Kidney (tissue), 14 donors: ENCODE data around the gene NEK9. TPM values are rescaled to one million over a fixed set of nuclear protein-coding genes. Genes with fewer than 3 reads are reported as not detected.

ENCODE experiments used
- DNase-seq, 5 donors: peaks; one replicate each; pipeline ENCODE4 v3.0.0-alpha.2; 2013 to 2020
- FAIRE-seq: peaks from 2 replicates; lab custom pipeline; 2012; peaks lifted over from hg19 to GRCh38; lab: Jason Lieb, UNC
- H3K27ac ChIP-seq, 2 donors: one replicate each; pipeline ENCODE4 v1.7.0; 2013; ENCODE audit warnings: low read depth in 2 of 2, low read length in 2 of 2, inconsistent platforms in 1 of 2
- H3K27me3 ChIP-seq: one replicate; pipeline ENCODE4 v1.7.1; 2013; ENCODE audit warnings: low read length, inconsistent platforms; ENCODE audit not compliant: control insufficient read depth, insufficient read depth
- H3K36me3 ChIP-seq, 3 donors: one replicate each; pipeline versions ENCODE4 v1.7.0 to v1.7.1; 2013; ENCODE audit warnings: low read length in 3 of 3, control low read depth in 1 of 3, inconsistent platforms in 1 of 3; ENCODE audit not compliant: insufficient read depth in 3 of 3, control insufficient read depth in 2 of 3
- H3K4me1 ChIP-seq, 3 donors: one replicate each; pipeline versions ENCODE4 v1.7.0 to v1.7.1; 2013; ENCODE audit warnings: low read length in 3 of 3, inconsistent platforms in 1 of 3, low read depth in 1 of 3; ENCODE audit not compliant: control insufficient read depth in 2 of 3, insufficient read depth in 2 of 3
- H3K4me3 ChIP-seq, 3 donors: one replicate each; pipeline versions ENCODE4 v1.7.0 to v1.8.1; 2013; ENCODE audit warnings: low read length in 3 of 3, control low read depth in 1 of 3, inconsistent platforms in 1 of 3
- H3K9ac ChIP-seq, 3 donors: one replicate each; pipeline versions ENCODE4 v1.7.0 to v1.7.1; 2013; ENCODE audit warnings: low read length in 3 of 3, control low read depth in 1 of 3, inconsistent platforms in 1 of 3
- H3K9me3 ChIP-seq, 3 donors: one replicate each; pipeline versions ENCODE4 v1.7.0 to v1.7.1; 2013; ENCODE audit warnings: low read length in 3 of 3, control low read depth in 1 of 3, inconsistent platforms in 1 of 3; ENCODE audit not compliant: control insufficient read depth in 2 of 3, insufficient read depth in 1 of 3
- intact Hi-C: fragments of 100-400 bp; cut with DNase I; formaldehyde crosslinking; loops from one replicate; pipeline ENCODE4 v1.11.1; 2022
- polyA plus RNA-seq: library from polyadenylated mRNA; stranded (reverse); fragments of 350-450 nt; fragmentation: Illumina TruSeq; extraction: RNeasy Lipid Tissue Mini Kit (QIAGEN cat#74804); gene quantifications from one replicate; pipeline ENCODE4 v1.2.3, GENCODE V29; 2014; ENCODE audit warnings: low read depth, low replicate concordance; ENCODE audit not compliant: insufficient read depth
- total RNA-seq: library from RNA; stranded (reverse); fragmentation: NEBNext Ultra II Directional; extraction: Animal tissue kit (Norgen Biotek cat#: 25700); gene quantifications from one replicate; pipeline ENCODE4 v1.2.1, GENCODE V29; 2021
- TF ChIP-seq, protein P1 (sequence below): IDR thresholded peaks from 3 replicates; pipeline ENCODE4 v1.5.1; 2012; ENCODE audit warnings: mild to moderate bottlenecking, moderate library complexity, borderline replicate concordance; ENCODE audit not compliant: insufficient read depth; ENCODE audit errors: extremely low read depth
- donor health status: control.
- donor health status: control.
- donor health status: control.
- donor health status: control.
- donor health status: control.
- donor health status: DM: yes; HTN: yes; CAD: no.
- donor health status: Normal renal cell carcinoma (clear cell type).

Gene NEK9
- total and polyA plus RNA-seq, 2 donors from 2014 or later, result 25.4 to 81.5 TPM

DNA sequence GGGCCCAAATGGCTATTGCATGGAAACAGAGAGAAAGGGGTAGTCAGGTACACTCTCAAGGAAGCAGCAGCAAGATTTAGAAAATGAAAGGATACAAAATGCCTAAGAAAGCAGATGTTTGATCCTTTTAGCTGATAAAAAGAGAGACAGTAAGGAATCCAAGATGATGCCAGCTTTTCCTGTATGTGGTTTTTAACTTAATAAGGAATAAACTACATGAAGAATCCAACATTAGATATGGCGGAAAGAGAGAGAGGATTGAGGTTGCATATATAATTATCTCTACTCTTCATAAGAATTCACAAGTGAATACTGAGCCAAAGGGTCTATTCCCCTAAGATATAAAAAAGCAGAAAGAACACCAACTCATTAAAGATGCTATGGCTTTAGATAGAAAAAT lies 38.0 kb upstream of the NEK9 start:
- peaks cover 0 to 2% (median 0%) of the 10 kb centered on the region in 3 donors for H3K36me3 ChIP-seq
- intact Hi-C loops, result no loop called here
- TF ChIP-seq, protein P1, sequence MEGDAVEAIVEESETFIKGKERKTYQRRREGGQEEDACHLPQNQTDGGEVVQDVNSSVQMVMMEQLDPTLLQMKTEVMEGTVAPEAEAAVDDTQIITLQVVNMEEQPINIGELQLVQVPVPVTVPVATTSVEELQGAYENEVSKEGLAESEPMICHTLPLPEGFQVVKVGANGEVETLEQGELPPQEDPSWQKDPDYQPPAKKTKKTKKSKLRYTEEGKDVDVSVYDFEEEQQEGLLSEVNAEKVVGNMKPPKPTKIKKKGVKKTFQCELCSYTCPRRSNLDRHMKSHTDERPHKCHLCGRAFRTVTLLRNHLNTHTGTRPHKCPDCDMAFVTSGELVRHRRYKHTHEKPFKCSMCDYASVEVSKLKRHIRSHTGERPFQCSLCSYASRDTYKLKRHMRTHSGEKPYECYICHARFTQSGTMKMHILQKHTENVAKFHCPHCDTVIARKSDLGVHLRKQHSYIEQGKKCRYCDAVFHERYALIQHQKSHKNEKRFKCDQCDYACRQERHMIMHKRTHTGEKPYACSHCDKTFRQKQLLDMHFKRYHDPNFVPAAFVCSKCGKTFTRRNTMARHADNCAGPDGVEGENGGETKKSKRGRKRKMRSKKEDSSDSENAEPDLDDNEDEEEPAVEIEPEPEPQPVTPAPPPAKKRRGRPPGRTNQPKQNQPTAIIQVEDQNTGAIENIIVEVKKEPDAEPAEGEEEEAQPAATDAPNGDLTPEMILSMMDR, result no peak
- peaks cover 0 to 8% (median 6%) of the 10 kb centered on the region in 3 donors for H3K4me1 ChIP-seq
- FAIRE-seq (no peak), DNase-seq (no peak)
- no peak overlapping the region for H3K9ac ChIP-seq
- H3K27me3 ChIP-seq, result no peaks in the 10 kb centered on the region
- H3K4me3 ChIP-seq, result no peak overlapping the region
- no peak overlapping the region for H3K27ac ChIP-seq
- H3K9me3 ChIP-seq, result no peaks in the 10 kb centered on the region

DNA sequence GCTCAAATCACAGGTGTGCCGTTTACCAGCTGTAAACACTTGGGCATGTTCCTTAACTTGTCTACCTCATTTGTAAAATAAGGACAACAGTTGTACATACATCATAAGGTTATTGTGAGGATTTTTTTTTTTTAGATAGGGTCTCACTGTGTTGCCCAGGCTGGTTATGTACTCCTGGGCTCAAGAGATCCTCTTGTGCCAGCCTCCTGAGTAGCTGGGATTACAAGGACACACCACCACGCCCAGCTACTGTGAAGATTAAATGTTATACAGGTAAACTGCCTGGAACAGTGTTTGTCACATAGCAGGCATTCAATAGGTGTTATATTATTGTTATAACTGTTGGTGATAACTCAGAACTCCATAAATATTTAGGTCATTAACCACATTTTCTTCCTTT lies 36.8 kb upstream of the NEK9 start:
- H3K4me1 ChIP-seq, result peaks cover 0 to 8% (median 8%) of the 10 kb centered on the region in 3 donors

DNA sequence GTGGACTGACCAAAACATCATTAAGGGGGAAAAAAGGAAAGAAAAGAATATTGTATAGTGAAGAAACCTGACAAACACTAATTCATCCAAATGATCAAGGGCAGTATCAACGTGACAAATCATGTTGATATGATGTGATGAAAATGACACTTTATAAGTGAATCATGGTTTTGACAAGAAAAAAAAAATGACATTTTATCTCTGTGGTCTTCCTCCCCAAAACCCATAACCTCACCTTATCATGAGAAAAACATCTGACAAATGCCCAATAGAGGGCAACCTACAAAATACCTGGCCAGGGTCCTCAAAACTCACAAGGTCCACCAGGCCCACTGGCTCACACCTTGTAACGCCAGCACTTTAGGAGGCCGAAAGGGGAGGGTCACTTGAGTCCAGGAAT lies 35.8 kb upstream of the NEK9 start:
- Histone ChIP-seq H3K4me1 (peaks cover 0 to 8% (median 7%) of the 10 kb centered on the region in 3 donors), H3K27me3 (no peaks in the 10 kb centered on the region), H3K36me3 (peaks cover 0 to 2% (median 0%) of the 10 kb centered on the region in 3 donors), H3K9me3 (no peaks in the 10 kb centered on the region), H3K27ac (no peak overlapping the region), H3K4me3 (no peak overlapping the region), H3K9ac (no peak overlapping the region)
- TF ChIP-seq, protein P1, result no peak
- DNase-seq (no peak), FAIRE-seq (no peak)
- intact Hi-C loops, result no loop called here

More for the DNA sequence above, 36.8 kb upstream of the NEK9 start:
- H3K9me3 ChIP-seq, result no peaks in the 10 kb centered on the region
- H3K9ac ChIP-seq, result no peak overlapping the region
- no peaks in the 10 kb centered on the region for H3K27me3 ChIP-seq
- no peak overlapping the region for H3K4me3 ChIP-seq
- TF ChIP-seq, protein P1, result no peak
- peaks cover 0 to 2% (median 0%) of the 10 kb centered on the region in 3 donors for H3K36me3 ChIP-seq
- no peak for DNase-seq
- intact Hi-C loops, result no loop called here
- FAIRE-seq, result no peak
- no peak overlapping the region for H3K27ac ChIP-seq
